Progenitor cell of endocrine pancreas (in vitro differentiated cells): ENCODE data around the gene ERCC5. TPM values are rescaled to one million over a fixed set of nuclear protein-coding genes. Genes with fewer than 3 reads are reported as not detected.

Experiments used
- DNase-seq: peaks from one replicate; pipeline ENCODE4 v3.0.0; 2021; ENCODE audit warnings: low spot score; ENCODE audit not compliant: unreplicated experiment
- H3K27ac Mint-ChIP-seq: 2 replicates; pipeline ENCODE4 v1.8.0; 2021; ENCODE audit warnings: mild to moderate bottlenecking, moderate library complexity, mixed read lengths
- H3K27me3 Mint-ChIP-seq: 2 replicates; pipeline ENCODE4 v1.8.0; 2021; ENCODE audit warnings: mixed read lengths
- H3K36me3 Mint-ChIP-seq: 2 replicates; pipeline ENCODE4 v1.8.0; 2022; ENCODE audit warnings: mixed read lengths; ENCODE audit not compliant: insufficient read depth
- H3K4me1 Mint-ChIP-seq: 2 replicates; pipeline ENCODE4 v1.8.0; 2021; ENCODE audit warnings: low read depth, mixed read lengths
- H3K4me3 Mint-ChIP-seq: 2 replicates; pipeline ENCODE4 v1.8.0; 2021; ENCODE audit warnings: low read depth, mild to moderate bottlenecking, moderate library complexity, mixed read lengths
- H3K9me3 Mint-ChIP-seq: 2 replicates; pipeline ENCODE4 v1.8.0; 2021; ENCODE audit warnings: low read depth, mixed read lengths
- CTCF ChIP-seq: fragments of 200-600 bp; sonication (generic); IDR thresholded peaks from one replicate; pipeline ENCODE4 v1.5.0; 2021; ENCODE audit warnings: antibody characterized with exemption, mild to moderate bottlenecking; ENCODE audit not compliant: unreplicated experiment
- total RNA-seq: library from RNA; stranded (reverse); gene quantifications from 2 replicates; pipeline ENCODE4 v1.2.1, GENCODE V29; 2021

Gene ERCC5
- total RNA-seq, 1 donor from 2014 or later: 48.1 TPM

- Mint-ChIP-seq H3K4me3 (no peak overlapping the region), H3K27me3 (no peaks in the 10 kb centered on the region), H3K9me3 (no peaks in the 10 kb centered on the region), H3K4me1 (peaks cover 12% of the 10 kb centered on the region), H3K36me3 (peaks cover 8% of the 10 kb centered on the region), H3K27ac (no peak overlapping the region)
- DNase-seq: no peak
- no peak for TF ChIP-seq CTCF
These were observed 30.0 kb upstream of the ERCC5 start for GRCh38 chr13:102815788-102816187.

GRCh38 chr13:102816708-102817107, 29.1 kb upstream of the ERCC5 start:
- no peaks in the 10 kb centered on the region for H3K27me3 Mint-ChIP-seq
- H3K4me3 Mint-ChIP-seq: no peak overlapping the region
- no peak for TF ChIP-seq CTCF
- H3K9me3 Mint-ChIP-seq: no peaks in the 10 kb centered on the region
- H3K4me1 Mint-ChIP-seq: peaks cover 12% of the 10 kb centered on the region
- peaks cover 7% of the 10 kb centered on the region for H3K36me3 Mint-ChIP-seq
- DNase-seq: no peak
- no peak overlapping the region for H3K27ac Mint-ChIP-seq

- TF ChIP-seq CTCF: no peak
- no peaks in the 10 kb centered on the region for H3K27me3 Mint-ChIP-seq
- H3K9me3 Mint-ChIP-seq: no peaks in the 10 kb centered on the region
- no peak for DNase-seq
- H3K4me3 Mint-ChIP-seq: no peak overlapping the region
- peaks cover 12% of the 10 kb centered on the region for H3K4me1 Mint-ChIP-seq
- H3K27ac Mint-ChIP-seq: no peak overlapping the region
- peaks cover 5% of the 10 kb centered on the region for H3K36me3 Mint-ChIP-seq
These were observed 28.6 kb upstream of the ERCC5 start for GRCh38 chr13:102817241-102817640.

- TF ChIP-seq CTCF: no peak
- H3K4me3 Mint-ChIP-seq: no peak overlapping the region
- peaks cover 10% of the 10 kb centered on the region for H3K36me3 Mint-ChIP-seq
These were observed 27.9 kb upstream of the ERCC5 start for GRCh38 chr13:102817907-102818306.

GRCh38 chr13:102825400-102825799, 20.4 kb upstream of the ERCC5 start:
- H3K4me3 Mint-ChIP-seq: no peak overlapping the region
- no peak for TF ChIP-seq CTCF
- no peak for DNase-seq
- H3K36me3 Mint-ChIP-seq: peaks cover 14% of the 10 kb centered on the region
- no peaks in the 10 kb centered on the region for H3K4me1 Mint-ChIP-seq
- no peak overlapping the region for H3K27ac Mint-ChIP-seq
- no peaks in the 10 kb centered on the region for H3K9me3 Mint-ChIP-seq
- no peaks in the 10 kb centered on the region for H3K27me3 Mint-ChIP-seq

More at GRCh38 chr13:102817907-102818306, 27.9 kb upstream of the ERCC5 start:
- no peaks in the 10 kb centered on the region for H3K9me3 Mint-ChIP-seq
- H3K27me3 Mint-ChIP-seq: no peaks in the 10 kb centered on the region
- H3K27ac Mint-ChIP-seq: no peak overlapping the region
- DNase-seq: no peak
- peaks cover 12% of the 10 kb centered on the region for H3K4me1 Mint-ChIP-seq
